ENCODE measurements around the gene SPIRE1. TPM values are rescaled to one million over a fixed set of nuclear protein-coding genes. Genes with fewer than 3 reads are reported as not detected.

Gene SPIRE1
- total and polyA plus RNA-seq, 2 of the 4 experiments (the other 2 are of a cell fraction): 11.6 to 31.4 TPM

DNA sequence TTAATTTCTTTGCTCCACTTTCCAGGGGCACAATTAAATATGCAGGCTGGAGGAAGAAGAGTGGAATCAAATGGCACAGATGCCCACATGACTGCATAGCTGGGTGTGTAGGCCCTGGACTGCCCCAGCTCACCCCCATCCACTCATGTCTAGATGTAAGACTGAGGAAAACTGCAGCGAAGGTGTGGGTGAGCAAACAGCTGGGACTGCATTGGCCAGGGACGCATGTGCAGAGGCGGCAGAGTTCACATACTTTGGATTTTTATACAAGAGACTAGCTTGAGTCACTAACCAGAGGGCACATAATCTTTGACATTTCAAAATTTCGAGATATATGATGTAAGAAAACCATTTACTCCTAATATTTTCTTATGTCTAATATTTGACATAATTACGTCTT, 60.1 kb downstream of the SPIRE1 start:
- Histone ChIP-seq H3K23ac (ENCODE audit: low read depth, low read length) (no peak overlapping the region), H3K56ac (ENCODE audit: extremely low read depth, insufficient read depth, low read length) (no peak overlapping the region), H3K18ac (ENCODE audit: low read depth, low read length) (no peak overlapping the region), H2AK5ac (ENCODE audit: low read depth, low read length) (no peak overlapping the region), H3K4me1 (ENCODE audit: control insufficient read depth, insufficient read depth, low read length) (peaks cover 14% of the 10 kb centered on the region), H2AFZ (replicated peaks; ENCODE audit: low read length, poor library complexity) (peak overlapping the region; percentile 38), H3K4me2 (ENCODE audit: low read depth, low read length) (peak overlapping the region; percentile 32), H3K4ac (ENCODE audit: low read depth, low read length) (peak overlapping the region; percentile 63), H4K5ac (ENCODE audit: low read depth, low read length) (no peak overlapping the region), H3K9me1 (ENCODE audit: insufficient read depth, low read length) (peaks cover 5% of the 10 kb centered on the region), H3K9ac (ENCODE audit: low read depth, low read length) (no peak overlapping the region), H3K4me3 (ENCODE audit: insufficient read depth, low read depth, low read length) (no peak overlapping the region), H2BK120ac (ENCODE audit: low read depth, low read length) (0 out of 2 replicates have a peak overlapping the region, but pooled peaks have one; percentile 61), H2BK5ac (ENCODE audit: low read depth, low read length, poor library complexity, severe bottlenecking) (peak overlapping the region; percentile 56), H3K79me1 (ENCODE audit: low read depth in 1 of 2, low read length in 2 of 2) (peaks cover 36 to 55% of the 10 kb centered on the region in 2 experiments), H4K91ac (ENCODE audit: insufficient read depth, low read depth, low read length) (no peak overlapping the region), H4K20me1 (ENCODE audit: insufficient read depth, low read length) (no peaks in the 10 kb centered on the region), H2BK15ac (ENCODE audit: low read depth, low read length) (no peak overlapping the region), H3K27ac (ENCODE audit: insufficient read depth, low read length) (0 out of 2 replicates have a peak overlapping the region, but pooled peaks have one; percentile 16), H3K14ac (replicated peaks; ENCODE audit: low read depth, low read length) (no peak overlapping the region; the same call in 1 of the 2 replicates), H3K36me3 (ENCODE audit: control insufficient read depth, insufficient read depth, low read length) (no peaks in the 10 kb centered on the region), H4K8ac (ENCODE audit: low read depth in 2 of 2, low read length in 2 of 2) (peak overlapping the region in 1 of 2 experiments; percentile 51; a peak in 1 of 4 replicates), H2AK9ac (replicated peaks; ENCODE audit: low read depth, low read length, poor library complexity) (no peak overlapping the region), H3K27me3 (ENCODE audit: control insufficient read depth, insufficient read depth, low read length) (no peaks in the 10 kb centered on the region), H2BK20ac (ENCODE audit: low read depth, low read length) (peak overlapping the region; percentile 78; the same call in 1 of the 2 replicates), H3K9me3 (ENCODE audit: control insufficient read depth, insufficient read depth, low read length) (no peaks in the 10 kb centered on the region)
- POLR2A ChIA-PET (ENCODE audit: unreplicated experiment): no interaction called here
- in situ Hi-C loops (cut with MboI; ENCODE audit: low sequenced_read_pairs): no loop called here
- CTCF ChIA-PET: no interaction called here
- dilution Hi-C loops (cut with HindIII; ENCODE audit: low sequenced_read_pairs, unreplicated experiment): no loop called here
- DNase-seq (peak; percentile 90), ATAC-seq (ENCODE audit: low read depth) (peak; percentile 96)
- intact Hi-C loops (cut with micrococcal nuclease): no loop called here
- BruUV-seq (replicated peaks): no TSS peak
- no CpG with 5 or more reads among the region's 5 CpGs for WGBS, 2 experiments (ENCODE audit: extremely low coverage in 2 of 2, insufficient read length in 1 of 2)
- TF ChIP-seq MXI1 (IDR thresholded peaks at IDR 0.05; ENCODE audit: borderline replicate concordance, low read depth, low read length) (no peak), MAFK (IDR thresholded peaks at IDR 0.05; ENCODE audit: low read depth, low read length) (no peak), CEBPB (IDR thresholded peaks at IDR 0.05; ENCODE audit: low read depth, low read length) (peak; percentile 59; the same call in 1 of the 2 replicates), CHD1 (IDR thresholded peaks at IDR 0.05; ENCODE audit: low read depth, low read length) (no peak), SMC3 (IDR thresholded peaks at IDR 0.05; ENCODE audit: low read depth, low read length) (0 out of 2 replicates have a peak, but pooled peaks have one; percentile 10), RCOR1 (IDR thresholded peaks at IDR 0.05; ENCODE audit: insufficient replicate concordance, low read length) (peak; percentile 87), MAZ (IDR thresholded peaks at IDR 0.05; ENCODE audit: borderline replicate concordance, low read depth, low read length) (no peak), USF2 (IDR thresholded peaks at IDR 0.05; ENCODE audit: low read depth, low read length) (peak; percentile 46; the same call in 1 of the 2 replicates), BHLHE40 (IDR thresholded peaks at IDR 0.05; ENCODE audit: low read depth, low read length) (peak; percentile 99), RAD21 (IDR thresholded peaks at IDR 0.05; ENCODE audit: low read length) (no peak), FOS (IDR thresholded peaks at IDR 0.05; ENCODE audit: low read depth, low read length) (no peak), NFE2L2 (IDR thresholded peaks at IDR 0.05; ENCODE audit: low read depth, low read length) (no peak), POLR2A (IDR thresholded peaks at IDR 0.05; ENCODE audit: low read depth, low read length) (no peak), CTCF (conservative IDR thresholded peaks at IDR 0.05; ENCODE audit: low read depth, low read length) (no peak), RFX5 (IDR thresholded peaks at IDR 0.05; ENCODE audit: low read depth, low read length) (no peak)
- TF ChIP-seq, protein P1, sequence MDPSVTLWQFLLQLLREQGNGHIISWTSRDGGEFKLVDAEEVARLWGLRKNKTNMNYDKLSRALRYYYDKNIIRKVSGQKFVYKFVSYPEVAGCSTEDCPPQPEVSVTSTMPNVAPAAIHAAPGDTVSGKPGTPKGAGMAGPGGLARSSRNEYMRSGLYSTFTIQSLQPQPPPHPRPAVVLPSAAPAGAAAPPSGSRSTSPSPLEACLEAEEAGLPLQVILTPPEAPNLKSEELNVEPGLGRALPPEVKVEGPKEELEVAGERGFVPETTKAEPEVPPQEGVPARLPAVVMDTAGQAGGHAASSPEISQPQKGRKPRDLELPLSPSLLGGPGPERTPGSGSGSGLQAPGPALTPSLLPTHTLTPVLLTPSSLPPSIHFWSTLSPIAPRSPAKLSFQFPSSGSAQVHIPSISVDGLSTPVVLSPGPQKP (IDR thresholded peaks at IDR 0.05; ENCODE audit: borderline replicate concordance, low read depth, low read length): no peak

Measured in IMR-90 (cell line).